ENCODE measurements around the gene HES3. TPM values are rescaled to one million over a fixed set of nuclear protein-coding genes. Genes with fewer than 3 reads are reported as not detected.

The HES3 gene
- total and polyA plus RNA-seq, 2 donors (not counting 1 experiment from before 2014, with no cell fraction given) = not detected

DNA sequence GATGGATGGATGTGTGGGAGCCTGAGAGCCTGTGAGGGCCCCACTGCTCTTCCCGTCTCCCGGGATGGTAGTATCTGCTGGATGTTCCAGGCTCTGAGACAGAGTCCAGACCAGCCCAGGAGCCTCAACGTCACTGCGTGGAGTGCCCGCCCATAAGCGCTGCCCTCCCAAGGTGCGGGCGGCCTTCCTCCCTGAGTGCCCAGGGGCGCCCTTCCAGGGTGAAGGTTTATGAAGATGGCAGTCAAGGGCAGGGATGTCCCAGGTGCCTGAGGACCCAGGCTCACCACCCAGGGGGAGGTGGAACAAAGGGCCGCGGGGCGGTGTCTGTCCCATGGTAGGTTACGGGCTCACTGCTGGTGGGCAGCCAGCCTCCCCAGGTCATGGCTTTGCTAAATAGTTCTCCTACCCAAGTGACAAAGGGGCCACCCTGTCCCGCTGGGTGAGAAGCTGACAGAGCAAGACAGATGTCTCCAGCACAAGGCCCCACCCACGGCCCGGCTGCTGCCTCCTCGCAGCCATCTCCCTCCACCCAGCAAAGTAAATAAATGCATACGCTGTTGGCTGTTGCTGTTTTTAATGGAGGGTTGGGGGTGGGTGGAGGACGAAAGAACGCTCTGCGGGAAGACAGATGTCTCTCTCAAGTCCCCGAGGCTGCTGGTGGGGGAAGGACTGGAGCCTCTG is 25.9 kb downstream of the HES3 start:
- no peak overlapping the region for H3K4me3 ChIP-seq (ENCODE audit: control extremely low read depth in 1 of 5, extremely low read depth in 1 of 5, insufficient read depth in 1 of 5, low read depth in 2 of 5, low read length in 4 of 5)
- H3K27ac ChIP-seq (ENCODE audit: low read length in 2 of 2) = no peak overlapping the region
- no peaks in the 10 kb centered on the region for H3K9me3 ChIP-seq (ENCODE audit: control extremely low read depth in 1 of 3, control insufficient read depth in 2 of 3, insufficient read depth in 1 of 3, low read length in 2 of 3)
- H3K4me1 ChIP-seq (ENCODE audit: control insufficient read depth in 2 of 2, insufficient read depth in 2 of 2, low read length in 2 of 2) = no peaks in the 10 kb centered on the region
- Mint-ChIP-seq H3K9me3 (ENCODE audit: insufficient read depth) (no peaks in the 10 kb centered on the region), H3K27me3 (no peaks in the 10 kb centered on the region), H3K4me3 (no peak overlapping the region), H3K4me1 (no peaks in the 10 kb centered on the region), H3K27ac (no peak overlapping the region)
- no peak overlapping the region for H3K4me2 ChIP-seq (replicated peaks; ENCODE audit: low read depth, low read length, poor library complexity, severe bottlenecking)
- H3K36me3 ChIP-seq (replicated peaks in 1 of 2; ENCODE audit: control extremely low read depth in 1 of 2, control insufficient read depth in 1 of 2, extremely low read depth in 1 of 2, insufficient read depth in 2 of 2, low read length in 1 of 2) = no peaks in the 10 kb centered on the region
- no peak for TF ChIP-seq EZH2 (IDR thresholded peaks at IDR 0.05; ENCODE audit: borderline replicate concordance, insufficient read depth, low read depth, low read length, poor library complexity, severe bottlenecking)
- ATAC-seq (ENCODE audit: low read depth) (no peak), DNase-seq (no peak)
- no peaks in the 10 kb centered on the region for H4K20me1 ChIP-seq (ENCODE audit: control insufficient read depth, insufficient read depth, low read length, poor library complexity, severe bottlenecking)
- H3K79me2 ChIP-seq (ENCODE audit: control insufficient read depth, insufficient read depth, low read length) = no peaks in the 10 kb centered on the region
- POLR2A ChIA-PET = no interaction called here
- H3K27me3 ChIP-seq (replicated peaks in 1 of 4; ENCODE audit: control extremely low read depth in 1 of 4, control insufficient read depth in 3 of 4, insufficient read depth in 4 of 4, low read length in 3 of 4) = no peaks in the 10 kb centered on the region
- H3K9ac ChIP-seq (ENCODE audit: low read length) = no peak overlapping the region
- no peak overlapping the region for H2AFZ ChIP-seq (ENCODE audit: insufficient read depth, low read depth, low read length, poor library complexity, severe bottlenecking)
- CTCF ChIA-PET = no interaction called here
- intact Hi-C loops (cut with micrococcal nuclease) = no loop called here
- WGBS (ENCODE audit: insufficient coverage) = 89% methylated on average over 18 of the region's 22 CpGs

- Histone ChIP-seq H4K20me1 (ENCODE audit: control insufficient read depth, insufficient read depth, low read length, poor library complexity, severe bottlenecking) (no peaks in the 10 kb centered on the region), H3K27me3 (replicated peaks in 1 of 4; ENCODE audit: control extremely low read depth in 1 of 4, control insufficient read depth in 3 of 4, insufficient read depth in 4 of 4, low read length in 3 of 4) (no peaks in the 10 kb centered on the region), H3K9me3 (ENCODE audit: control extremely low read depth in 1 of 3, control insufficient read depth in 2 of 3, insufficient read depth in 1 of 3, low read length in 2 of 3) (no peaks in the 10 kb centered on the region), H3K27ac (ENCODE audit: low read length in 2 of 2) (no peak overlapping the region), H3K4me1 (ENCODE audit: control insufficient read depth in 2 of 2, insufficient read depth in 2 of 2, low read length in 2 of 2) (no peaks in the 10 kb centered on the region), H3K36me3 (replicated peaks in 1 of 2; ENCODE audit: control extremely low read depth in 1 of 2, control insufficient read depth in 1 of 2, extremely low read depth in 1 of 2, insufficient read depth in 2 of 2, low read length in 1 of 2) (no peaks in the 10 kb centered on the region), H3K4me3 (ENCODE audit: control extremely low read depth in 1 of 5, extremely low read depth in 1 of 5, insufficient read depth in 1 of 5, low read depth in 2 of 5, low read length in 4 of 5) (no peak overlapping the region), H3K79me2 (ENCODE audit: control insufficient read depth, insufficient read depth, low read length) (no peaks in the 10 kb centered on the region), H3K9ac (ENCODE audit: low read length) (no peak overlapping the region), H3K4me2 (replicated peaks; ENCODE audit: low read depth, low read length, poor library complexity, severe bottlenecking) (no peak overlapping the region), H2AFZ (ENCODE audit: insufficient read depth, low read depth, low read length, poor library complexity, severe bottlenecking) (no peak overlapping the region)
- ChIA-PET POLR2A (interaction anchor here (0.6 kb wide), 1 partner anchor 26 kb away, joined by 5 read pairs; the partner anchor contains the start of gene HES3), CTCF (no interaction called here)
- DNase-seq (no peak), ATAC-seq (ENCODE audit: low read depth) (no peak)
- 87% methylated on average over 8 of the region's 8 CpGs for WGBS (ENCODE audit: insufficient coverage)
- intact Hi-C loops (cut with micrococcal nuclease) = no loop called here
- Mint-ChIP-seq H3K27ac (no peak overlapping the region), H3K9me3 (ENCODE audit: insufficient read depth) (no peaks in the 10 kb centered on the region), H3K4me3 (no peak overlapping the region), H3K4me1 (no peaks in the 10 kb centered on the region), H3K27me3 (no peaks in the 10 kb centered on the region)
- TF ChIP-seq CTCF (IDR thresholded peaks at IDR 0.05) = no peak
- TF ChIP-seq EZH2 (IDR thresholded peaks at IDR 0.05; ENCODE audit: borderline replicate concordance, insufficient read depth, low read depth, low read length, poor library complexity, severe bottlenecking) = no peak
Measured at GRCh38 chr1:6270401-6270800, 26.4 kb downstream of the HES3 start.
